HL-60 (cell line): ENCODE measurements around the gene DDIAS.
"Not testable (repeated sequence)": the region's sequence is repeated elsewhere in the genome, so short reads cannot be mapped to it uniquely, and the experiment has no call there.

Experiments
- DNase-seq, 2 experiments: peaks; one replicate each; pipeline ENCODE4 v3.0.0-alpha.2; 2010 to 2020; ENCODE audit warnings: low read depth in 1 of 2, low spot score in 1 of 2
- H3K27ac ChIP-seq: fragments of 250-450 bp; sonication (Bioruptor Pico); replicated peaks from 2 replicates; pipeline ENCODE4 v1.5.1; 2020; ENCODE audit warnings: mild to moderate bottlenecking, moderate library complexity
- H3K27me3 ChIP-seq: fragments of 250-450 bp; sonication (Bioruptor Pico); 2 replicates; pipeline ENCODE4 v1.5.1; 2021; ENCODE audit warnings: mild to moderate bottlenecking, moderate library complexity; ENCODE audit not compliant: insufficient read depth, poor library complexity, severe bottlenecking
- H3K4me3 ChIP-seq: replicated peaks from 2 replicates; pipeline ENCODE4 v1.5.1; 2011; ENCODE audit warnings: mild to moderate bottlenecking, control low read depth, low read length; ENCODE audit not compliant: insufficient read depth
- GABPA ChIP-seq: IDR thresholded peaks from 2 replicates; pipeline ENCODE4 v1.6.1; 2012; ENCODE audit warnings: low read depth
- POLR2AphosphoS5 ChIP-seq: IDR thresholded peaks from 2 replicates; pipeline ENCODE4 v1.6.1; 2012; ENCODE audit warnings: low read depth
- SPI1 ChIP-seq: IDR thresholded peaks from 2 replicates; pipeline ENCODE4 v1.6.1; 2012; ENCODE audit warnings: low read depth, mild to moderate bottlenecking, borderline replicate concordance
- TF ChIP-seq, protein P1 (sequence below): IDR thresholded peaks from one replicate; pipeline ENCODE4 v1.5.1; 2011; ENCODE audit warnings: low read length, control low read depth, inconsistent platforms; ENCODE audit not compliant: insufficient read depth
- TF ChIP-seq, protein P2 (sequence below): IDR thresholded peaks from 2 replicates; pipeline ENCODE4 v1.6.1; 2012; ENCODE audit warnings: low read depth; ENCODE audit not compliant: insufficient replicate concordance

The DDIAS gene

DNA sequence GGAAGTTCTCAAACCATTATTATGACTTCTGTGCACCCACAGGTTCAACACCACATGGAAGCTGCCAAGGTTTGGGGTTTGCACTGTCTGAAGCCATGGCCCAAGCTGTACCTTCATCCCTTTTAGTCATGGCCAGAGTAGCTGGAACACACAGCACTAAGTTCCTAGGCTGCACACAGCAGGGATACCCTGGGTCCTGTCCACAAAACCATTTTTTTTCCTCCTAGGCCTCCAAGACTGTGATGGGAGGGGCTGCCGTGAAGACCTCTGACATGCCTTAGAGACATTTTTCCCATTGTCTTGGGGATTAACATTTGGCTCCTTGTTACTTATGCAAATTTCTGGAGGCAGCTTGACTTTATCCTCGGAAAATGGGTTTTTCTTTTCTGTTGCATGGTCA lies 42.7 kb downstream of the DDIAS start:
- H3K27ac ChIP-seq: no peak overlapping the region
- no peak overlapping the region for H3K4me3 ChIP-seq
- H3K27me3 ChIP-seq: no peaks in the 10 kb centered on the region
- no peak for DNase-seq
- TF ChIP-seq GABPA: no peak
- TF ChIP-seq POLR2AphosphoS5: no peak
- TF ChIP-seq SPI1: no peak
- TF ChIP-seq, protein P1, sequence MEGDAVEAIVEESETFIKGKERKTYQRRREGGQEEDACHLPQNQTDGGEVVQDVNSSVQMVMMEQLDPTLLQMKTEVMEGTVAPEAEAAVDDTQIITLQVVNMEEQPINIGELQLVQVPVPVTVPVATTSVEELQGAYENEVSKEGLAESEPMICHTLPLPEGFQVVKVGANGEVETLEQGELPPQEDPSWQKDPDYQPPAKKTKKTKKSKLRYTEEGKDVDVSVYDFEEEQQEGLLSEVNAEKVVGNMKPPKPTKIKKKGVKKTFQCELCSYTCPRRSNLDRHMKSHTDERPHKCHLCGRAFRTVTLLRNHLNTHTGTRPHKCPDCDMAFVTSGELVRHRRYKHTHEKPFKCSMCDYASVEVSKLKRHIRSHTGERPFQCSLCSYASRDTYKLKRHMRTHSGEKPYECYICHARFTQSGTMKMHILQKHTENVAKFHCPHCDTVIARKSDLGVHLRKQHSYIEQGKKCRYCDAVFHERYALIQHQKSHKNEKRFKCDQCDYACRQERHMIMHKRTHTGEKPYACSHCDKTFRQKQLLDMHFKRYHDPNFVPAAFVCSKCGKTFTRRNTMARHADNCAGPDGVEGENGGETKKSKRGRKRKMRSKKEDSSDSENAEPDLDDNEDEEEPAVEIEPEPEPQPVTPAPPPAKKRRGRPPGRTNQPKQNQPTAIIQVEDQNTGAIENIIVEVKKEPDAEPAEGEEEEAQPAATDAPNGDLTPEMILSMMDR: no peak
- TF ChIP-seq, protein P2, sequence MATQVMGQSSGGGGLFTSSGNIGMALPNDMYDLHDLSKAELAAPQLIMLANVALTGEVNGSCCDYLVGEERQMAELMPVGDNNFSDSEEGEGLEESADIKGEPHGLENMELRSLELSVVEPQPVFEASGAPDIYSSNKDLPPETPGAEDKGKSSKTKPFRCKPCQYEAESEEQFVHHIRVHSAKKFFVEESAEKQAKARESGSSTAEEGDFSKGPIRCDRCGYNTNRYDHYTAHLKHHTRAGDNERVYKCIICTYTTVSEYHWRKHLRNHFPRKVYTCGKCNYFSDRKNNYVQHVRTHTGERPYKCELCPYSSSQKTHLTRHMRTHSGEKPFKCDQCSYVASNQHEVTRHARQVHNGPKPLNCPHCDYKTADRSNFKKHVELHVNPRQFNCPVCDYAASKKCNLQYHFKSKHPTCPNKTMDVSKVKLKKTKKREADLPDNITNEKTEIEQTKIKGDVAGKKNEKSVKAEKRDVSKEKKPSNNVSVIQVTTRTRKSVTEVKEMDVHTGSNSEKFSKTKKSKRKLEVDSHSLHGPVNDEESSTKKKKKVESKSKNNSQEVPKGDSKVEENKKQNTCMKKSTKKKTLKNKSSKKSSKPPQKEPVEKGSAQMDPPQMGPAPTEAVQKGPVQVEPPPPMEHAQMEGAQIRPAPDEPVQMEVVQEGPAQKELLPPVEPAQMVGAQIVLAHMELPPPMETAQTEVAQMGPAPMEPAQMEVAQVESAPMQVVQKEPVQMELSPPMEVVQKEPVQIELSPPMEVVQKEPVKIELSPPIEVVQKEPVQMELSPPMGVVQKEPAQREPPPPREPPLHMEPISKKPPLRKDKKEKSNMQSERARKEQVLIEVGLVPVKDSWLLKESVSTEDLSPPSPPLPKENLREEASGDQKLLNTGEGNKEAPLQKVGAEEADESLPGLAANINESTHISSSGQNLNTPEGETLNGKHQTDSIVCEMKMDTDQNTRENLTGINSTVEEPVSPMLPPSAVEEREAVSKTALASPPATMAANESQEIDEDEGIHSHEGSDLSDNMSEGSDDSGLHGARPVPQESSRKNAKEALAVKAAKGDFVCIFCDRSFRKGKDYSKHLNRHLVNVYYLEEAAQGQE: no peak

DNA sequence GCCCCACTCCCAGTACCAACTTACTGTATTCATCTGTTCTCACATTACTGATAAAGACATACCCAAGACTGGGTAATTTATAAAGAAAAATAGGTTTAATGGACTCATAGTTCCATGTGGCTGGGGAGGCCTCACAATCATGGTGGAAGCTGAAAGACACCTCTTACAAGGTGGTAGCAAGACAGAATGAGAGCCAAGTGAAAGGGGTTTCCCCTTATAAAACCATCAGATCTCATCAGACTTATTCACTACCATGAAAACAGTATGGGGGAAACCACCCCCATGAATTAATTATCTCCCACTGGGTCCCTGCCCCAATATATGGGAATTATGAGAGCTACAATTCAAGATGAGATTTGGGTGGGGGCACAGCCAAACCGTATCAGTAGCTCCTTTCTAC lies 43.5 kb downstream of the DDIAS start:
- not testable (repeated sequence) for H3K4me3 ChIP-seq, H3K27me3 ChIP-seq, DNase-seq, H3K27ac ChIP-seq

DNA sequence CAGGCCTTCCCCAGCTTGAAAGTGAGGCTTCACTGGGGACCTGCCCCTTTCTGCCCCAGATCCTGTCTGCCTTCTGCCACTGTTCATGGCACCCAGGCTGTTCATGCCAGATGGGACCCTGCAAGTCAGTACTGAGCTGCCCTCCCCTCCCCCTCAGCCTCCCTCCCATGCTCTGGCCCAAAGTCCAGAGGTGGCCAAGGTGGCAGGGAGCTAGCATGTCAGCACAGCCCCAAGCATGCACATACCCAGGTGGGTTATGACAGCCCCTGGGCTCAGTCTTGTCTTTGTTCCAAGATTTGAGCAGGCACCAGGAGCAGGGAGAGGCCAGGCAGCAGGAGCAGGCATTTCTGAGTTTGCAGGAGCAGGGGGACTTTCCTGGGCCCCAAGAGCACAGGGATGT lies 44.1 kb downstream of the DDIAS start:
- Histone ChIP-seq H3K27me3 (no peaks in the 10 kb centered on the region), H3K27ac (no peak overlapping the region), H3K4me3 (no peak overlapping the region)
- DNase-seq: no peak
- TF ChIP-seq, protein P1: no peak
- TF ChIP-seq, protein P2: no peak
- TF ChIP-seq POLR2AphosphoS5 (no peak), SPI1 (no peak), GABPA (no peak)

DNA sequence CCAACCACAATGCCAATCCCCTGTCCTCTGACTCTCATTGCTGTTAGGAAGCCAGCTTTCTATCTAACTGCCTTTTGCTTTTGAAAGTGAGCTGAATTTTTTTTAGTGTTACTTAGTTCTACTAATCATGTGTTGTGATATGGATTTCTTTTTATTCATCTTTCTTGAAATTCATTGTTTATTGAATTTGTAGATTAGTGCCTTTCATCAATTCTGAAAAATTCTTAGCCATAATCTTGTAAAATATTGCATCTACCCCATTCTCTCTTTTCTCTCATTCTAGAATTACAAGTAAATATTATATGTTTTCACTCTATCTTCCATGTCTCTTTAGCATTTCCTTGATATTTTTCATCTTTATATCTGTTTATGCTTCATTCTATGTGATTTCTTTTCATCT lies 47.8 kb downstream of the DDIAS start:
- Histone ChIP-seq H3K4me3 (no peak overlapping the region), H3K27me3 (no peaks in the 10 kb centered on the region), H3K27ac (no peak overlapping the region)
- DNase-seq: no peak
- no peak for TF ChIP-seq GABPA
- no peak for TF ChIP-seq SPI1
- TF ChIP-seq, protein P1: no peak
- TF ChIP-seq POLR2AphosphoS5: no peak
- TF ChIP-seq, protein P2: no peak

DNA sequence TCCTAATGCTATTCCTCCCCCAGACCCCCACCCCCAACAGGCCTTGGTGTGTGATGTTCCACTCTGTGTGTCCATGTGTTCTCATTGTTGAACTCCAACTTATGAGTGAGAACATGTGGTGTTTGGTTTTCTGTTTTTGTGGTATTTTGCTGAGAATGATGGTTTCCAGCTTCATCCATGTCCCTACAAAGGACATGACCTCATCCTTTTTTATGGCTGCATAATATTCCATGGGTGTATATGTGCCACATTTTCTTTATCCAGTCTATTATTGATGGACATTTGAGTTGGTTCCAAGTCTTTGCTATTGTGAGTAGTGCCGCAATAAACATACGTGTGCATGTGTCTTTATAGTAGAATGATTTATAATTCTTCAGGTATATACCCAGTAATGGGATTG lies 49.0 kb downstream of the DDIAS start:
- not testable (repeated sequence) for H3K27me3 ChIP-seq, H3K4me3 ChIP-seq, H3K27ac ChIP-seq, DNase-seq

DNA sequence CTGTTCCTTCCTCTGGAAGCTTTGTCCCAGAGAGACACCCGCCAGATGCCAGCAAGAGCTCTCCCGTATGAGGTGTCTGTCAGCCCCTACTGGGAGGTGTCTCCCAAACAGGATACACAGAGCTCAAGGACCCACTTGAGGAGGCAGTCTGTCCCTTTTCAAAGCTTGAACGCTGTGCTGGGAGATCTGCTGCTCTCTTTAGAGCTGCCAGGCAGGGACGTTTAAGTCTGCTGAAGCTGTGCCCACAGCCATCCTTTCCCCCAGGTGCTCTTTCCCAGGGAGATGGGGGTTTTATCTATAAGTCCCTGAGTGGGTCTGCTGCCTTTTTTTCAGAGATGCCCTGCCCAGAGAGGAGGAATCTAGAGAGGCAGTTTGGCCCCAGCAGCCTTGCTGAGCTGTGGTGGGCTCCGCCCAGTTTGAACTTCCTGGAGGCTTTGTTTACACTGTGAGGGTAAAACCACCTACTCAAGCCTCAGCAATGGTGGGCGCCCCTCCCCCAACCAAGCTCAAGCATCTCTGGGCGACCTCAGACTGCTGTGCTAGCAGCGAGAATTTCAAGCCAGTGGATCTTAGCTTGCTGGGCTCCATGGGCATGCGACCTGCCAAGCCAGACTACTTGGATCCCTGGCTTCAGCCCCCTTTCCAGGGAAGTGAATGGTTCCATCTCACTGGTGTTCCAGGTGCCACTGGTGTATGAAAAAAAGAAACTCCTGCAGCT lies 54.4 kb downstream of the DDIAS start:
- H3K27me3 ChIP-seq, DNase-seq, H3K4me3 ChIP-seq, H3K27ac ChIP-seq: not testable (repeated sequence)
